Mesenchymal stem cell (in vitro differentiated cells and primary cell): ENCODE data around the gene FADS1.
A peak's percentile ranks its signal among the peaks of the same experiment; 100 is the strongest.

ENCODE experiments used
- DNase-seq: peaks from one replicate; pipeline ENCODE4 v3.0.0-alpha.2; 2013
- H2AFZ ChIP-seq: one replicate; pipeline ENCODE4 v1.6.1; 2013; ENCODE audit warnings: low read depth, mild to moderate bottlenecking, control low read depth, inconsistent platforms, low read length, moderate library complexity
- H2AK5ac ChIP-seq: 2 replicates; pipeline ENCODE4 v1.6.1; 2013; ENCODE audit warnings: low read length, moderate library complexity, mild to moderate bottlenecking, inconsistent platforms; ENCODE audit not compliant: severe bottlenecking
- H2BK120ac ChIP-seq: one replicate; pipeline ENCODE4 v1.6.1; 2013; ENCODE audit warnings: low read depth, mild to moderate bottlenecking, inconsistent platforms, low read length, moderate library complexity
- H2BK12ac ChIP-seq, 2 experiments: one replicate each; pipeline ENCODE4 v1.6.1; 2013; ENCODE audit warnings: inconsistent platforms in 2 of 2, low read length in 2 of 2, mild to moderate bottlenecking in 2 of 2, moderate library complexity in 2 of 2, control low read depth in 1 of 2
- H2BK15ac ChIP-seq: one replicate; pipeline ENCODE4 v1.6.1; 2013; ENCODE audit warnings: mild to moderate bottlenecking, low read depth, inconsistent platforms; ENCODE audit not compliant: poor library complexity, severe bottlenecking
- H2BK5ac ChIP-seq: 2 replicates; pipeline ENCODE4 v1.6.1; 2013; ENCODE audit warnings: low read depth, mild to moderate bottlenecking, low read length, control low read depth, inconsistent platforms; ENCODE audit not compliant: poor library complexity, severe bottlenecking
- H3K14ac ChIP-seq, 2 experiments: one replicate each; pipeline ENCODE4 v1.6.1; 2013; ENCODE audit warnings: inconsistent platforms in 2 of 2, low read length in 2 of 2, control low read depth in 1 of 2, mild to moderate bottlenecking in 1 of 2, moderate library complexity in 1 of 2
- H3K18ac ChIP-seq, 2 experiments: one replicate each; pipeline ENCODE4 v1.6.1; 2013; ENCODE audit warnings: inconsistent platforms in 2 of 2, low read length in 2 of 2, control low read depth in 1 of 2, low read depth in 1 of 2, mild to moderate bottlenecking in 1 of 2
- H3K23ac ChIP-seq, 2 experiments: one replicate each; pipeline ENCODE4 v1.6.1; 2013; ENCODE audit warnings: inconsistent platforms in 2 of 2, low read length in 2 of 2, mild to moderate bottlenecking in 2 of 2, moderate library complexity in 2 of 2, control low read depth in 1 of 2
- H3K27ac ChIP-seq: 2 replicates; pipeline ENCODE4 v1.5.1; 2013; ENCODE audit warnings: mild to moderate bottlenecking, moderate library complexity, low read length, control low read depth, inconsistent platforms; ENCODE audit not compliant: poor library complexity, severe bottlenecking
- H3K27me3 ChIP-seq, 2 experiments: 2 replicates each; pipeline versions ENCODE4 v1.6.1 to v1.7.0; 2013; ENCODE audit warnings: low read length in 2 of 2, mild to moderate bottlenecking in 2 of 2, moderate library complexity in 2 of 2, control low read depth in 1 of 2, inconsistent platforms in 1 of 2; ENCODE audit not compliant: control insufficient read depth in 1 of 2, insufficient read depth in 1 of 2
- H3K36me3 ChIP-seq, 2 experiments: 2 replicates each; pipeline versions ENCODE4 v1.6.1 to v1.7.0; 2013; ENCODE audit warnings: low read length in 2 of 2, control low read depth in 1 of 2, inconsistent platforms in 1 of 2, low read depth in 1 of 2, mild to moderate bottlenecking in 1 of 2; ENCODE audit not compliant: insufficient read depth in 2 of 2, control insufficient read depth in 1 of 2
- H3K4ac ChIP-seq, 2 experiments: one replicate each; pipeline ENCODE4 v1.6.1; 2013; ENCODE audit warnings: inconsistent platforms in 2 of 2, low read length in 2 of 2, mild to moderate bottlenecking in 2 of 2, moderate library complexity in 2 of 2, control low read depth in 1 of 2, low read depth in 1 of 2
- H3K4me1 ChIP-seq: 2 replicates; pipeline ENCODE4 v1.6.1; 2013; ENCODE audit warnings: low read depth, low read length, control low read depth; ENCODE audit not compliant: control insufficient read depth, insufficient read depth
- H3K4me2 ChIP-seq: 2 replicates; pipeline ENCODE4 v1.6.1; 2013; ENCODE audit warnings: low read length, mild to moderate bottlenecking, inconsistent platforms; ENCODE audit not compliant: poor library complexity, severe bottlenecking
- H3K4me3 ChIP-seq, 2 experiments: 2 replicates each; pipeline versions ENCODE4 v1.5.1 to v1.7.0; 2013; ENCODE audit warnings: low read length in 2 of 2, mild to moderate bottlenecking in 2 of 2, control low read depth in 1 of 2, low read depth in 1 of 2; ENCODE audit not compliant: insufficient read depth in 1 of 2
- H3K79me1 ChIP-seq: replicated peaks from 2 replicates; pipeline ENCODE4 v1.6.1; 2013; ENCODE audit warnings: mild to moderate bottlenecking, control low read depth, low read length, inconsistent platforms; ENCODE audit not compliant: poor library complexity, severe bottlenecking
- H3K9ac ChIP-seq: 2 replicates; pipeline ENCODE4 v1.7.0; 2013; ENCODE audit warnings: mild to moderate bottlenecking, low read length, moderate library complexity
- H3K9me3 ChIP-seq: 2 replicates; pipeline ENCODE4 v1.7.0; 2013; ENCODE audit warnings: mild to moderate bottlenecking, low read length; ENCODE audit not compliant: control insufficient read depth
- H4K8ac ChIP-seq: one replicate; pipeline ENCODE4 v1.6.1; 2013; ENCODE audit warnings: inconsistent platforms, mild to moderate bottlenecking, low read length, moderate library complexity
- H4K91ac ChIP-seq: one replicate; pipeline ENCODE4 v1.6.1; 2013; ENCODE audit warnings: mild to moderate bottlenecking, low read length, inconsistent platforms
- WGBS: methylation state at CpG from one replicate; pipeline ENCODE4 v1.1.7; 2013; ENCODE audit warnings: mixed read lengths; 5-methylcytosine and 5-hydroxymethylcytosine counted together

Gene FADS1

DNA sequence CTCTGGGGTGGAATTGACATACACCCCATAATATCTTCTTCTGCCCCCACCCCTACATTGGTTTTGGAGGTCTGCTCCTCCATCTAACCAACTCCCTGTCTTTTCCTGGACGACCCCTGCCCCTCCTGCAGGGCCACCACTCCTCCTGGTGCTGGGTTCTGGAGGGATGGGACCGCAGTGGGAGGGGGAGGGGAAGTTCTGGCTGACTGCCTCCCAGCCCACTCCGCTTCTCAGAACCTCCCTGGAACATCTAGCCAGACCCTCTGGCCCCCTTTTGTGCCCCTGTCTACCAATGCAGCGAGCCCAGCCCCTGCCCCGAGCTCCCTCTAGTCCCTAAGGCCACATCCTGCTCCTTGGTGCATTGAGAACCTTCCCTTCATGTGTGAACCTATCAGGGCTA lies 63.1 kb downstream of the FADS1 start:
- Histone ChIP-seq H3K9ac (no peak overlapping the region), H3K4me2 (peak overlapping the region; percentile 75), H3K27me3 (peaks cover 0 to 38% of the 10 kb centered on the region in 2 experiments)

DNA sequence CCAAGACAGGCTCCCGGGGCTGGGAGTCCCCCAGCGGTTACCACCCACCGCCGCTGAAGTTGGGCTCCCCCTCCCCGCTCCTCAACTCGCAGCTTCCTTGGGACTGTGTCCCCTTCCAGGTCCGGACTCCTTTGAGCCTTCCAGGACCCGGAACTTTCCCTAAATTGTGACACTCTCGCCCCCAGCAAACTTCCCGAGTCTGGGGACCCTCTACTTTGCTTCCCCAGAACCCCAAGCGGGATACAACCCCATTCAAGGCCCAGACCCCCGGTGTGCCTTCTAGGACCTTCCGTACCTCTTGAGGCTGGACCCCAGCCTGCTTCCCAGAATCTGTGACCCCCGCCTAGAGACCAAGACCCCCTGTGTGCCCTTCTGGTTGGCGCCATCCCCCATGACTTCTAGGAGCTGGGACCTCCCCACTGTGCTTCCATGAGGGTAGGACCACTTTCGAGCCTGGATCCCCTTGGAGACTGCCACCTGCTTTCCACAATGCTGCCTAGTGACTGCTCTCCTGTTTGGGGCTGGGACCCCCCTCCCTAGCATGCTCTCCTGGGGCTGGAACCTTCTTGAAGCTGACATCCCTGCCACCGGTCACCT lies 63.8 kb downstream of the FADS1 start:
- Histone ChIP-seq H3K23ac (peak overlapping the region in 1 of 2 experiments; percentile 91), H4K8ac (peak overlapping the region; percentile 64), H3K9ac (peak overlapping the region; percentile 38), H2BK12ac (peak overlapping the region in 1 of 2 experiments; percentile 4), H3K4me1 (peaks cover 64% of the 10 kb centered on the region), H2BK120ac (peak overlapping the region; percentile 37), H3K4ac (peak overlapping the region; percentile 24 to 51), H2AFZ (no peak overlapping the region), H3K27me3 (peaks cover 0 to 40% of the 10 kb centered on the region in 2 experiments), H3K27ac (no peak overlapping the region), H3K14ac (peak overlapping the region in 1 of 2 experiments; percentile 35), H4K91ac (peak overlapping the region; percentile 76), H2BK15ac (peak overlapping the region; percentile 98), H3K79me1 (peaks cover 22% of the 10 kb centered on the region), H3K36me3 (peaks cover 0 to 4% of the 10 kb centered on the region in 2 experiments), H3K18ac (peak overlapping the region; percentile 61 to 74), H3K9me3 (no peaks in the 10 kb centered on the region), H3K4me2 (peak overlapping the region; percentile 75), H2BK5ac (no peak overlapping the region), H3K4me3 (peak overlapping the region; percentile 63 to 73), H2AK5ac (no peak overlapping the region)
- DNase-seq, result no peak
- WGBS, result 33% methylated on average over 17 of the region's 17 CpGs

More for the DNA sequence above, 63.1 kb downstream of the FADS1 start:
- Histone ChIP-seq H3K27ac (no peak overlapping the region), H3K23ac (no peak overlapping the region), H4K91ac (peak overlapping the region; percentile 70), H3K14ac (no peak overlapping the region), H3K18ac (peak overlapping the region; percentile 25 to 58), H3K36me3 (peaks cover 0 to 5% of the 10 kb centered on the region in 2 experiments), H3K9me3 (no peaks in the 10 kb centered on the region), H2BK5ac (no peak overlapping the region), H3K4me1 (peaks cover 57% of the 10 kb centered on the region), H4K8ac (no peak overlapping the region), H3K4ac (peak overlapping the region in 1 of 2 experiments; percentile 74), H2AK5ac (peak overlapping the region; percentile 85), H3K4me3 (no peak overlapping the region), H2BK120ac (peak overlapping the region; percentile 54), H2BK12ac (peak overlapping the region; percentile 45 to 69), H2AFZ (no peak overlapping the region), H2BK15ac (peak overlapping the region; percentile 63), H3K79me1 (peaks cover 26% of the 10 kb centered on the region)
- no peak for DNase-seq
- WGBS, result 61% methylated on average over 5 of the region's 5 CpGs

DNA sequence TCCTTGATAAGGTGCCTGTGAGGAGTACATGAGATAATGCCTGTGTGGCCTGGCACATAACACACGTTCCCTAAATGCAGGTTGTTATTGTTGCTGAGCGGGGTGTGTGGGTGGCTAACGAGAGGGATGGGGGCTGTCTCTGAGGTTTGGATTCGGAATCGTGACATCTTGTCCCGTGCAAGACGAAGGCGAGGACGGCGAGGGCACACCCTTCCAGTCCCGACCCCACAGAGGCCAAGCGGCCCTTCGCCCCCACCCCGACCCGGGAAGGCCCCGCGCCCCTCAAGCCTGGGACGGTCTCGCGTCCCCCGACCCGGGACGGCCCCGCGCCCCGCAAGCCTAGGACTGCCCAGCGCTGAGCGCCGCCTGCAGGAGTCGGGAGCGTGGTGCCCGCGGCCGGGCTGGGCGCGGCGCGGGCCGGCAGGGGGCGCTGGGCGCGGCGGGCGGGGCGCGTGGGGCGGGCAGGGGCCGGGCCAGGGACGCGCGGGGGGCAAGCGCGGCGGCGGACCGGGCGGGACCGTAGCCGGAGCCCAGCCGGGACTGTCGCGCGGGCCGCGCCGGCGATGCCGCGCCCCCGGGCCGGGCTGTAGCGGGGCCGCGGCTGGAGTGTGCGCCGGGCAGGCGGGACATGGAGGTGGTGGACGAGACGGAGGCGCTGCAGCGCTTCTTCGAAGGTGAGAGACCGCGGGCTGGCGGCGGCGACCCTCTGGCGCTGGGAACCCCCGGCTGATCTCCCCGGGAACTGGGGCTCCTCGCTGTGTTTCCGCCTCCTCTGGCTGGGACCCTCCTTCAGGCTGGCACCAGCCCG lies 64.5 kb downstream of the FADS1 start, which contains the start of gene MYRF:
Gene MYRF, plus strand, starts transcription at position 520 of the 808 bp plus-strand sequence. Its CDS starts 109 bp downstream, at position 629.
- Histone ChIP-seq H3K23ac (peak within 1 kb of the TSS in 1 of 2 experiments; percentile 91), H2BK120ac (peak within 1 kb of the TSS; percentile 37), H3K4me1 (peaks cover 65% of the 10 kb centered on the region), H2AFZ (no peak within 1 kb of the TSS), H3K4ac (peak within 1 kb of the TSS; percentile 24 to 51), H2BK15ac (peak within 1 kb of the TSS; percentile 98), H3K18ac (peak within 1 kb of the TSS; percentile 61 to 74), H3K4me2 (peak within 1 kb of the TSS; percentile 75), H4K8ac (peak within 1 kb of the TSS; percentile 82), H3K9ac (peak within 1 kb of the TSS; percentile 38), H4K91ac (peak within 1 kb of the TSS; percentile 76), H3K9me3 (no peaks in the 10 kb centered on the region), H3K27ac (no peak within 1 kb of the TSS), H3K36me3 (peaks cover 0 to under 1% of the 10 kb centered on the region in 2 experiments), H2BK12ac (peak within 1 kb of the TSS; percentile 17 to 69), H2BK5ac (no peak within 1 kb of the TSS), H2AK5ac (no peak within 1 kb of the TSS), H3K4me3 (peak within 1 kb of the TSS; percentile 63 to 73), H3K27me3 (peaks cover 0 to 42% of the 10 kb centered on the region in 2 experiments), H3K79me1 (peaks cover 22% of the 10 kb centered on the region), H3K14ac (peak within 1 kb of the TSS in 1 of 2 experiments; percentile 35)
- WGBS, result 2% methylated on average over 36 of the region's 93 CpGs
- DNase-seq, result peak; percentile 40

GRCh38 chr11:61751384-61751783 lies 65.4 kb downstream of the FADS1 start:
- H2BK15ac ChIP-seq, result no peak overlapping the region
- no peak overlapping the region for H3K4me3 ChIP-seq
- no peak for DNase-seq
- 93% methylated on average over 14 of the region's 14 CpGs for WGBS
- H3K27ac ChIP-seq, result no peak overlapping the region
- H3K27me3 ChIP-seq, result peaks cover 0 to 42% of the 10 kb centered on the region in 2 experiments
- H2BK5ac ChIP-seq, result no peak overlapping the region
- H3K79me1 ChIP-seq, result peaks cover 18% of the 10 kb centered on the region
- H3K18ac ChIP-seq, result no peak overlapping the region
- no peak overlapping the region for H3K4ac ChIP-seq
- H3K4me1 ChIP-seq, result peaks cover 57% of the 10 kb centered on the region
- no peak overlapping the region for H3K23ac ChIP-seq
- no peak overlapping the region for H3K9ac ChIP-seq
- H4K8ac ChIP-seq, result no peak overlapping the region
- H3K14ac ChIP-seq, result no peak overlapping the region
- H3K4me2 ChIP-seq, result no peak overlapping the region
- H3K36me3 ChIP-seq, result no peaks in the 10 kb centered on the region
- no peak overlapping the region for H2AK5ac ChIP-seq
- no peak overlapping the region for H2AFZ ChIP-seq
- H2BK12ac ChIP-seq, result no peak overlapping the region
- no peak overlapping the region for H2BK120ac ChIP-seq
- no peaks in the 10 kb centered on the region for H3K9me3 ChIP-seq
- no peak overlapping the region for H4K91ac ChIP-seq
